HG02870 (cell line): ENCODE data around the gene IL1A.
A peak's percentile ranks its signal among the peaks of the same experiment; 100 is the strongest.

Experiments
- ATAC-seq: cut with Tn5 transposase; IDR thresholded peaks from one replicate; pipeline ENCODE4 v1.9.1; 2021; ENCODE audit warnings: mild to moderate bottlenecking, moderate library complexity; ENCODE audit not compliant: unreplicated experiment

Gene IL1A

GRCh38 chr2:112818094-112818902 is 34.0 kb upstream of the IL1A start:
- ATAC-seq: no peak

- ATAC-seq: no peak
These were observed 32.9 kb upstream of the IL1A start for GRCh38 chr2:112817082-112817689.

GRCh38 chr2:112814278-112814677 is 30.0 kb upstream of the IL1A start:
- no peak for ATAC-seq

GRCh38 chr2:112813280-112813966 is 29.1 kb upstream of the IL1A start:
- ATAC-seq: no peak

GRCh38 chr2:112812318-112813267 is 28.3 kb upstream of the IL1A start:
- ATAC-seq: peak; percentile 87

- peak; percentile 41 for ATAC-seq
These were observed 27.6 kb upstream of the IL1A start for GRCh38 chr2:112811841-112812306.

- no peak for ATAC-seq
These were observed 27.1 kb upstream of the IL1A start for GRCh38 chr2:112811276-112811831.

GRCh38 chr2:112809112-112809511 is 24.8 kb upstream of the IL1A start:
- no peak for ATAC-seq

- ATAC-seq: no peak
These were observed 23.0 kb upstream of the IL1A start for GRCh38 chr2:112807233-112807807.

- ATAC-seq: peak; percentile 86
These were observed 21.2 kb upstream of the IL1A start for GRCh38 chr2:112805542-112805941.

- no peak for ATAC-seq
These were observed 19.6 kb upstream of the IL1A start for GRCh38 chr2:112803691-112804521.

GRCh38 chr2:112800881-112801583 is 16.7 kb upstream of the IL1A start:
- ATAC-seq: no peak

- peak; percentile 52 for ATAC-seq
These were observed 15.0 kb upstream of the IL1A start for GRCh38 chr2:112798979-112799975.

- ATAC-seq: no peak
These were observed 12.2 kb upstream of the IL1A start for GRCh38 chr2:112796486-112796885.

- no peak for ATAC-seq
These were observed 11.5 kb upstream of the IL1A start for GRCh38 chr2:112795774-112796173.

GRCh38 chr2:112794841-112795240 is 10.5 kb upstream of the IL1A start:
- ATAC-seq: no peak

- peak; percentile 70 for ATAC-seq
These were observed 9.9 kb upstream of the IL1A start for GRCh38 chr2:112794131-112794733.
